ENCODE results near the gene ROBO1. TPM values are rescaled to one million over a fixed set of nuclear protein-coding genes. Genes with fewer than 3 reads are reported as not detected.

ROBO1 gene
- total and polyA plus RNA-seq, 2 donors (not counting 1 experiment from before 2014, with no cell fraction given): 0.27 to 3.2 TPM

DNA sequence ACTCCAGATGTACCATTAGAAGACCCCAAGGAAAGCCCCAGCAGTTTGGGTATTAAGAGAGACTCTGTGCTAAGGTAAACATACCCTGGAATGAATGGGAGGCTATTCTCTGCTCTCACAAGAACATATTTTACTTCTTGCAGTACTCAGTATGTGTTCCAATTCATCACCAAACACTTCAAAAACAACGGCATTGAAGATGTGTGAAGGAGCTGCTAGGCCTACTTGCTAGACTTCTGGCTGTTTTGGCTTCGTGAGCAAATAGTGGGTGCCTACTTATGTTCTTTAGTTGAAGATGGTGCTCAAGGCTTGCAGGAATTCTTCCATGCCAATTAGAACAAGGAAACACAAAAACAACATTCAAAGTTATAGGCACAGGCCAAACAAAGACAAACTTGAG lies 514.5 kb downstream of the ROBO1 start:
- POLR2A ChIA-PET: no interaction called here
- Histone ChIP-seq H3K27me3 (replicated peaks in 1 of 4; ENCODE audit: control extremely low read depth in 1 of 4, control insufficient read depth in 3 of 4, insufficient read depth in 4 of 4, low read length in 3 of 4) (no peaks in the 10 kb centered on the region), H3K4me1 (ENCODE audit: control insufficient read depth in 2 of 2, insufficient read depth in 2 of 2, low read length in 2 of 2) (no peaks in the 10 kb centered on the region), H3K4me2 (replicated peaks; ENCODE audit: low read depth, low read length, poor library complexity, severe bottlenecking) (no peak overlapping the region), H3K79me2 (ENCODE audit: control insufficient read depth, insufficient read depth, low read length) (no peaks in the 10 kb centered on the region), H4K20me1 (ENCODE audit: control insufficient read depth, insufficient read depth, low read length, poor library complexity, severe bottlenecking) (no peaks in the 10 kb centered on the region), H3K9ac (ENCODE audit: low read length) (no peak overlapping the region), H3K27ac (ENCODE audit: low read length in 2 of 2) (no peak overlapping the region), H3K4me3 (ENCODE audit: control extremely low read depth in 1 of 5, extremely low read depth in 1 of 5, insufficient read depth in 1 of 5, low read depth in 2 of 5, low read length in 4 of 5) (no peak overlapping the region), H3K36me3 (replicated peaks in 1 of 2; ENCODE audit: control extremely low read depth in 1 of 2, control insufficient read depth in 1 of 2, extremely low read depth in 1 of 2, insufficient read depth in 2 of 2, low read length in 1 of 2) (no peaks in the 10 kb centered on the region), H2AFZ (ENCODE audit: insufficient read depth, low read depth, low read length, poor library complexity, severe bottlenecking) (no peak overlapping the region), H3K9me3 (ENCODE audit: control extremely low read depth in 1 of 3, control insufficient read depth in 2 of 3, insufficient read depth in 1 of 3, low read length in 2 of 3) (no peaks in the 10 kb centered on the region)
- Mint-ChIP-seq H3K9me3 (ENCODE audit: insufficient read depth) (no peaks in the 10 kb centered on the region), H3K4me1 (no peaks in the 10 kb centered on the region), H3K27me3 (no peaks in the 10 kb centered on the region), H3K4me3 (no peak overlapping the region), H3K27ac (no peak overlapping the region)
- TF ChIP-seq, protein P1, sequence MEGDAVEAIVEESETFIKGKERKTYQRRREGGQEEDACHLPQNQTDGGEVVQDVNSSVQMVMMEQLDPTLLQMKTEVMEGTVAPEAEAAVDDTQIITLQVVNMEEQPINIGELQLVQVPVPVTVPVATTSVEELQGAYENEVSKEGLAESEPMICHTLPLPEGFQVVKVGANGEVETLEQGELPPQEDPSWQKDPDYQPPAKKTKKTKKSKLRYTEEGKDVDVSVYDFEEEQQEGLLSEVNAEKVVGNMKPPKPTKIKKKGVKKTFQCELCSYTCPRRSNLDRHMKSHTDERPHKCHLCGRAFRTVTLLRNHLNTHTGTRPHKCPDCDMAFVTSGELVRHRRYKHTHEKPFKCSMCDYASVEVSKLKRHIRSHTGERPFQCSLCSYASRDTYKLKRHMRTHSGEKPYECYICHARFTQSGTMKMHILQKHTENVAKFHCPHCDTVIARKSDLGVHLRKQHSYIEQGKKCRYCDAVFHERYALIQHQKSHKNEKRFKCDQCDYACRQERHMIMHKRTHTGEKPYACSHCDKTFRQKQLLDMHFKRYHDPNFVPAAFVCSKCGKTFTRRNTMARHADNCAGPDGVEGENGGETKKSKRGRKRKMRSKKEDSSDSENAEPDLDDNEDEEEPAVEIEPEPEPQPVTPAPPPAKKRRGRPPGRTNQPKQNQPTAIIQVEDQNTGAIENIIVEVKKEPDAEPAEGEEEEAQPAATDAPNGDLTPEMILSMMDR (IDR thresholded peaks at IDR 0.05): no peak
- no peak for TF ChIP-seq EZH2 (IDR thresholded peaks at IDR 0.05; ENCODE audit: borderline replicate concordance, insufficient read depth, low read depth, low read length, poor library complexity, severe bottlenecking)
- CTCF ChIA-PET: no interaction called here
- WGBS (ENCODE audit: insufficient coverage): no CpG with 5 or more reads among the region's 2 CpGs
- DNase-seq: no peak
- ATAC-seq (ENCODE audit: low read depth): no peak
- intact Hi-C loops (cut with micrococcal nuclease): no loop called here

DNA sequence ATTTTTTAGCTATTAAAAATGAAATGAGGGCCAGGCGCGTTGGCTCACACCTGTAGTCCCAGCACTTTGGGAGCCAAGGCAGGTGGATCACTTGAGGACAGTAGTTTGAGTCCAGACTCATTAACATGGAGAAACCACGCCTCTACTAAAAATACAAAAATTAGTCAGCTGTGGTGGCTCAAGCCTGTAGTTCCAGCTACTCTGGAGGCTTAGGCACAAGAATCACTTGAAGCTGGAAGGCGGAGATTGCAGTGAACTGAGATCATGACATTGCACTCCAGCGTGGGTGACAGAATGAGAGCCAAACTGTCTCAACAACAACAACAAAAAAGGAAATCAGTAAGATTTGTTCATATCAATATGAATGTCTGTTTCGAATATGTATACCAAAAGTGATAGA lies 517.1 kb downstream of the ROBO1 start:
- Mint-ChIP-seq H3K9me3 (ENCODE audit: insufficient read depth) (no peaks in the 10 kb centered on the region), H3K4me3 (no peak overlapping the region), H3K27me3 (no peaks in the 10 kb centered on the region), H3K4me1 (no peaks in the 10 kb centered on the region), H3K27ac (no peak overlapping the region)
- TF ChIP-seq, protein P1 (IDR thresholded peaks at IDR 0.05): no peak
- TF ChIP-seq EZH2 (IDR thresholded peaks at IDR 0.05; ENCODE audit: borderline replicate concordance, insufficient read depth, low read depth, low read length, poor library complexity, severe bottlenecking): no peak
- no peak overlapping the region for H3K27ac ChIP-seq (ENCODE audit: low read length in 2 of 2)
- intact Hi-C loops (cut with micrococcal nuclease): no loop called here
- ATAC-seq (ENCODE audit: low read depth): no peak
- H4K20me1 ChIP-seq (ENCODE audit: control insufficient read depth, insufficient read depth, low read length, poor library complexity, severe bottlenecking): no peaks in the 10 kb centered on the region
- no peak overlapping the region for H2AFZ ChIP-seq (ENCODE audit: insufficient read depth, low read depth, low read length, poor library complexity, severe bottlenecking)
- no peaks in the 10 kb centered on the region for H3K27me3 ChIP-seq (replicated peaks in 1 of 4; ENCODE audit: control extremely low read depth in 1 of 4, control insufficient read depth in 3 of 4, insufficient read depth in 4 of 4, low read length in 3 of 4)
- no peaks in the 10 kb centered on the region for H3K4me1 ChIP-seq (ENCODE audit: control insufficient read depth in 2 of 2, insufficient read depth in 2 of 2, low read length in 2 of 2)
- POLR2A ChIA-PET: no interaction called here
- no peaks in the 10 kb centered on the region for H3K36me3 ChIP-seq (replicated peaks in 1 of 2; ENCODE audit: control extremely low read depth in 1 of 2, control insufficient read depth in 1 of 2, extremely low read depth in 1 of 2, insufficient read depth in 2 of 2, low read length in 1 of 2)
- H3K79me2 ChIP-seq (ENCODE audit: control insufficient read depth, insufficient read depth, low read length): no peaks in the 10 kb centered on the region
- no peaks in the 10 kb centered on the region for H3K9me3 ChIP-seq (ENCODE audit: control extremely low read depth in 1 of 3, control insufficient read depth in 2 of 3, insufficient read depth in 1 of 3, low read length in 2 of 3)
- H3K4me3 ChIP-seq (ENCODE audit: control extremely low read depth in 1 of 5, extremely low read depth in 1 of 5, insufficient read depth in 1 of 5, low read depth in 2 of 5, low read length in 4 of 5): no peak overlapping the region
- CTCF ChIA-PET: no interaction called here
- no peak overlapping the region for H3K9ac ChIP-seq (ENCODE audit: low read length)
- 100% methylated on average over 3 of the region's 6 CpGs for WGBS (ENCODE audit: insufficient coverage)
- no peak overlapping the region for H3K4me2 ChIP-seq (replicated peaks; ENCODE audit: low read depth, low read length, poor library complexity, severe bottlenecking)
- DNase-seq: no peak

Measured in B cell (primary cell).